AG04450 (cell line): ENCODE results near the gene PCDHGA6. TPM values are rescaled to one million over a fixed set of nuclear protein-coding genes. Genes with fewer than 3 reads are reported as not detected.
"Not testable (repeated sequence)": the region's sequence is repeated elsewhere in the genome, so short reads cannot be mapped to it uniquely, and the experiment has no call there.

Experiments used
- CTCF ChIA-PET: fragments of 300-600, 350-600 bp; formaldehyde crosslinking; extraction: SDS; loops from one replicate; lab custom pipeline; 2022; ENCODE audit warnings: antibody characterized with exemption, inconsistent platforms; lab: Charles Lee
- POLR2A ChIA-PET: fragments of 350-600 bp; formaldehyde crosslinking; extraction: SDS; loops from one replicate; lab custom pipeline; 2021; ENCODE audit warnings: antibody characterized with exemption, inconsistent platforms; lab: Yijun Ruan, JAX
- DNase-seq: peaks from one replicate; pipeline ENCODE4 v3.0.0-alpha.2; 2011; ENCODE audit warnings: low read depth, low spot score
- H3K27ac ChIP-seq: one replicate; pipeline ENCODE4 v1.5.1; 2012; ENCODE audit warnings: low read depth, low read length, control low read depth
- H3K27me3 ChIP-seq: one replicate; pipeline ENCODE4 v1.6.0; 2012; ENCODE audit warnings: low read length; ENCODE audit not compliant: control insufficient read depth, insufficient read depth
- H3K4me3 ChIP-seq: 2 replicates; pipeline ENCODE4 v1.5.1; 2011; ENCODE audit warnings: mild to moderate bottlenecking, low read depth, low read length, control low read depth
- H3K9me3 ChIP-seq: 2 replicates; pipeline ENCODE4 v1.5.1; 2012; ENCODE audit warnings: low read length; ENCODE audit not compliant: control insufficient read depth, insufficient read depth
- polyA plus RNA-seq: library from polyadenylated mRNA; depleted of rRNA; stranded (reverse); fragments of >200 nt; gene quantifications from 2 replicates; pipeline ENCODE4 v1.2.3, GENCODE V29; 2011
- TF ChIP-seq, protein P1 (sequence below): IDR thresholded peaks from 2 replicates; pipeline ENCODE4 v1.5.1; 2011; ENCODE audit warnings: low read depth, low read length, control low read depth, inconsistent platforms

PCDHGA6 gene
- polyA plus RNA-seq, 1 experiment = 4.8 TPM

GRCh38 chr5:141412854-141413539 is 39.3 kb downstream of the PCDHGA6 start, which contains the start of gene PCDHGA10:
PCDHGA10 (plus strand) TSS chr5:141412987; CDS start chr5:141413176, 189 bp downstream.
- DNase-seq = no peak
- peaks cover 62% of the 10 kb centered on the region for H3K9me3 ChIP-seq
- peak within 1 kb of the TSS; percentile 58 for H3K4me3 ChIP-seq
- POLR2A ChIA-PET = interaction anchor here (0.9 to 1.8 kb wide), 3 partner anchors 112 to 151 kb away, joined by 3 to 5 read pairs (median 4); no protein-coding TSS in a partner anchor
- H3K27me3 ChIP-seq = no peaks in the 10 kb centered on the region
- peak within 1 kb of the TSS; percentile 52 for H3K27ac ChIP-seq
- CTCF ChIA-PET = interaction anchor here (0.7 to 5.0 kb wide), 33 partner anchors 8 to 178 kb away, joined by 3 to 178 read pairs (median 4); partner anchors contain the start of genes PCDHGA1, PCDHGA11, PCDHGA12 and PCDHGA4
- TF ChIP-seq, protein P1, sequence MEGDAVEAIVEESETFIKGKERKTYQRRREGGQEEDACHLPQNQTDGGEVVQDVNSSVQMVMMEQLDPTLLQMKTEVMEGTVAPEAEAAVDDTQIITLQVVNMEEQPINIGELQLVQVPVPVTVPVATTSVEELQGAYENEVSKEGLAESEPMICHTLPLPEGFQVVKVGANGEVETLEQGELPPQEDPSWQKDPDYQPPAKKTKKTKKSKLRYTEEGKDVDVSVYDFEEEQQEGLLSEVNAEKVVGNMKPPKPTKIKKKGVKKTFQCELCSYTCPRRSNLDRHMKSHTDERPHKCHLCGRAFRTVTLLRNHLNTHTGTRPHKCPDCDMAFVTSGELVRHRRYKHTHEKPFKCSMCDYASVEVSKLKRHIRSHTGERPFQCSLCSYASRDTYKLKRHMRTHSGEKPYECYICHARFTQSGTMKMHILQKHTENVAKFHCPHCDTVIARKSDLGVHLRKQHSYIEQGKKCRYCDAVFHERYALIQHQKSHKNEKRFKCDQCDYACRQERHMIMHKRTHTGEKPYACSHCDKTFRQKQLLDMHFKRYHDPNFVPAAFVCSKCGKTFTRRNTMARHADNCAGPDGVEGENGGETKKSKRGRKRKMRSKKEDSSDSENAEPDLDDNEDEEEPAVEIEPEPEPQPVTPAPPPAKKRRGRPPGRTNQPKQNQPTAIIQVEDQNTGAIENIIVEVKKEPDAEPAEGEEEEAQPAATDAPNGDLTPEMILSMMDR = peak; percentile 77

- POLR2A ChIA-PET = interaction anchor here (0.9 to 1.8 kb wide), 3 partner anchors 111 to 151 kb away, joined by 3 to 5 read pairs (median 4); no protein-coding TSS in a partner anchor
- peak overlapping the region; percentile 58 for H3K4me3 ChIP-seq
- TF ChIP-seq, protein P1 = no peak
- H3K27ac ChIP-seq = no peak overlapping the region
- DNase-seq = no peak
- H3K27me3 ChIP-seq = no peaks in the 10 kb centered on the region
- CTCF ChIA-PET = interaction anchor here (0.7 to 5.0 kb wide), 23 partner anchors 11 to 155 kb away, joined by 3 to 178 read pairs (median 4); partner anchors contain the start of genes PCDHGA12, PCDHGA9, PCDHGB1 and PCDHGB3
- H3K9me3 ChIP-seq = peaks cover 62% of the 10 kb centered on the region
Measured at GRCh38 chr5:141413540-141414069, 39.9 kb downstream of the PCDHGA6 start.

GRCh38 chr5:141414548-141415274 is 41.0 kb downstream of the PCDHGA6 start:
- H3K4me3 ChIP-seq, POLR2A ChIA-PET, H3K27me3 ChIP-seq, H3K27ac ChIP-seq, DNase-seq: not testable (repeated sequence)
- CTCF ChIA-PET = interaction anchor here (0.9 to 5.0 kb wide), 6 partner anchors 15 to 149 kb away, joined by 3 to 178 read pairs (median 20); partner anchors contain the start of genes PCDHGA12 and PCDHGB3
- peaks cover 63% of the 10 kb centered on the region for H3K9me3 ChIP-seq

GRCh38 chr5:141415275-141415618 is 41.6 kb downstream of the PCDHGA6 start:
- CTCF ChIA-PET = interaction anchor here (4.8 to 7.6 kb wide), 2 partner anchors 143 to 148 kb away, joined by 106 to 107 read pairs; no protein-coding TSS in a partner anchor
- POLR2A ChIA-PET, H3K27ac ChIP-seq, DNase-seq, H3K27me3 ChIP-seq, H3K4me3 ChIP-seq: not testable (repeated sequence)
- peaks cover 61% of the 10 kb centered on the region for H3K9me3 ChIP-seq

DNA sequence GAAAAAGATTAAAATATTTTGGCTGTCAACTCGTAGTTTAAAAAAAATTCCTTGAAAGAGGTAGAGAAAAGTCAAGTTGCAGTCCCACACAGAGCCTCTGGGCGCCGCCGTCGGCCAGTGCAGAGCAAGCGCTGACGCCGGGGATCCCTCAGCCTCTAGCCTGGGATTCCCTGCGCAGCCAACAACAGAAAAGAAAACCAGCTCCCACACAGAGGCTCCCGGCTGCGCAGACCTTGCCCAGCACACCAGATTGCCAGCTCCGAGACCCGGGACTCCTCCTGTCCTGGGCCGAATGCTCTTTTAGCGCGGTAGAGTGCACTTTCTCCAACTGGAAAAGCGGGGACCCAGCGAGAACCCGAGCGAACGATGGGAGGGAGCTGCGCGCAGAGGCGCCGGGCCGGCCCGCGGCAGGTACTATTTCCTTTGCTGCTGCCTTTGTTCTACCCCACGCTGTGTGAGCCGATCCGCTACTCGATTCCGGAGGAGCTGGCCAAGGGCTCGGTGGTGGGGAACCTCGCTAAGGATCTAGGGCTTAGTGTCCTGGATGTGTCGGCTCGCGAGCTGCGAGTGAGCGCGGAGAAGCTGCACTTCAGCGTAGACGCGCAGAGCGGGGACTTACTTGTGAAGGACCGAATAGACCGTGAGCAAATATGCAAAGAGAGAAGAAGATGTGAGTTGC is 43.9 kb downstream of the PCDHGA6 start, which contains the start of gene PCDHGB7:
PCDHGB7 (plus strand) TSS at position 184 of the 679 bp plus-strand sequence; CDS start at position 367, 183 bp downstream.
- ChIA-PET POLR2A (interaction anchor here (0.6 kb wide), 1 partner anchor 140 kb away, joined by 3 read pairs; no protein-coding TSS in a partner anchor), CTCF (interaction anchor here (0.5 to 7.6 kb wide), 21 partner anchors 10 to 149 kb away, joined by 3 to 107 read pairs (median 4); partner anchors contain the start of genes PCDHGA1, PCDHGA4, PCDHGA9 and PCDHGB5)
- Histone ChIP-seq H3K4me3 (peak within 1 kb of the TSS; percentile 57), H3K9me3 (peaks cover 73% of the 10 kb centered on the region), H3K27ac (peak within 1 kb of the TSS; percentile 65)
- DNase-seq = peak; percentile 55
- not testable (repeated sequence) for H3K27me3 ChIP-seq
- TF ChIP-seq, protein P1 = peak; percentile 78
